IgD-negative memory B cell (primary cell): Measurements from ENCODE around the gene RNF213. TPM values are rescaled to one million over a fixed set of nuclear protein-coding genes. Genes with fewer than 3 reads are reported as not detected.

Source experiments
- H3K27ac Mint-ChIP-seq, 3 donors: one replicate each; pipeline ENCODE4 v1.8.0; 2020 to 2022; ENCODE audit warnings: mild to moderate bottlenecking in 3 of 3, mixed read lengths in 3 of 3, moderate library complexity in 1 of 3
- H3K27me3 Mint-ChIP-seq: one replicate; pipeline ENCODE4 v1.8.0; 2021; ENCODE audit warnings: mixed read lengths
- H3K36me3 Mint-ChIP-seq: one replicate; pipeline ENCODE4 v1.8.0; 2020; ENCODE audit warnings: mild to moderate bottlenecking, mixed read lengths
- H3K4me1 Mint-ChIP-seq, 3 donors: one replicate each; pipeline ENCODE4 v1.8.0; 2020 to 2022; ENCODE audit warnings: mixed read lengths in 3 of 3, mild to moderate bottlenecking in 1 of 3
- H3K4me3 Mint-ChIP-seq, 4 donors: one replicate each; pipeline ENCODE4 v1.8.0; 2020 to 2022; ENCODE audit warnings: mild to moderate bottlenecking in 4 of 4, mixed read lengths in 4 of 4, moderate library complexity in 3 of 4
- H3K9me3 Mint-ChIP-seq, 3 donors: one replicate each; pipeline ENCODE4 v1.8.0; 2020 to 2021; ENCODE audit warnings: mixed read lengths in 3 of 3, mild to moderate bottlenecking in 1 of 3
- polyA plus RNA-seq: library from polyadenylated mRNA; unstranded; fragments of 300-500 nt; fragmentation: Illumina TruSeq; gene quantifications from one replicate; pipeline ENCODE4 v1.2.3, GENCODE V29; 2021

The RNF213 gene
- polyA plus RNA-seq, 1 donor from 2014 or later: 26.2 TPM

GRCh38 chr17:80337195-80337895, 76.7 kb downstream of the RNF213 start:
- H3K4me3 Mint-ChIP-seq: no peak overlapping the region
- H3K36me3 Mint-ChIP-seq: peaks cover 2% of the 10 kb centered on the region
- no peaks in the 10 kb centered on the region for H3K27me3 Mint-ChIP-seq
- no peaks in the 10 kb centered on the region for H3K4me1 Mint-ChIP-seq
- H3K27ac Mint-ChIP-seq: peak overlapping the region in 1 of 3 donors; percentile 78
- H3K9me3 Mint-ChIP-seq: no peaks in the 10 kb centered on the region

DNA sequence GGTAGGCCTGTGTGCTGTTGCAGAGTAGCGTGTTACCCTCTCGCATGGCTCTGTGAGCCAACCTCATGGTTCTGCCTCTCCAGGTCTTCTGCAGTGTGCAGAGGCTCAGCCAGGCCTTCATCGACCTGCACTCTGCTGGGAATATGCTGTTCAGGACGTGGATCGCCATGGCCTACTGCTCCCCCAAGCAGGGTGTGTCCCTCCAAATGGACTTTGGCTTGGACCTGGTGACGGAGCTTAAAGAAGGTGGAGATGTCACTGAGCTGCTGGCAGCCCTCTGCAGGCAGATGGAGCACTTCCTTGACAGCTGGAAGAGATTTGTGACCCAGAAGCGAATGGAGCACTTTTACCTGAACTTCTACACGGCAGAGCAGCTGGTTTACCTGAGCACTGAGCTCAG, 78.5 kb downstream of the RNF213 start:
- H3K27me3 Mint-ChIP-seq: no peaks in the 10 kb centered on the region
- no peaks in the 10 kb centered on the region for H3K9me3 Mint-ChIP-seq
- no peak overlapping the region for H3K4me3 Mint-ChIP-seq
- no peaks in the 10 kb centered on the region for H3K4me1 Mint-ChIP-seq
- H3K36me3 Mint-ChIP-seq: peaks cover 2% of the 10 kb centered on the region
- peak overlapping the region in 1 of 3 donors; percentile 47 for H3K27ac Mint-ChIP-seq

DNA sequence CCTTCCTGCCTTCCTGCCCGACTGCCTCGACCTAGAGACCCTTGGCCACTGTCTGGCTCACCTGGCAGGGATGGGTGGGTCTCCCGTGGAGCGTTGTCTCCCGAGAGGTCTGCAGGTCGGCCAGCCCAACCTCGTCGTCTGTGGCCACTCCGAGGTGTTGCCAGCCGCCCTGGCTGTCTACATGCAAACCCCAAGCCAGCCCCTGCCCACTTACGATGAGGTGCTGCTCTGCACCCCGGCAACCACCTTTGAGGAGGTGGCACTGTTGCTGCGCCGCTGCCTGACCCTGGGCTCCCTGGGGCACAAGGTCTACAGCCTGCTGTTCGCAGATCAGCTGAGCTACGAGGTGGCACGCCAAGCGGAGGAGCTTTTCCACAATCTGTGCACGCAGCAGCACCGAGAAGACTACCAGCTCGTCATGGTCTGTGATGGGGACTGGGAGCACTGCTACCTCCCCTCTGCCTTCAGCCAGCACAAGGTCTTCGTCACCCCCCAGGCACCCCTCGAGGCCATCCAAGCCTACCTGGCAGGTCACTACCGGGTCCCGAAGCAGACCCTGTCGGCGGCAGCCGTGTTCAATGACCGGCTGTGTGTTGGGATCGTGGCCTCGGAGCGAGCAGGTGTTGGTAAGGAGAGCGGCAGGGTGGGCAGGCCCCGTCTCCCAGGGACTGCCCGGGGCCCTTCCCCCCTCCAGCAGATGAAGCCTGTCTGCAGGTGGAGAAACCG, 79.2 kb downstream of the RNF213 start:
- Mint-ChIP-seq H3K27me3 (no peaks in the 10 kb centered on the region), H3K36me3 (peaks cover 2% of the 10 kb centered on the region), H3K4me3 (peak overlapping the region in 1 of 4 donors; percentile 52), H3K27ac (no peak overlapping the region), H3K4me1 (no peaks in the 10 kb centered on the region), H3K9me3 (no peaks in the 10 kb centered on the region)

DNA sequence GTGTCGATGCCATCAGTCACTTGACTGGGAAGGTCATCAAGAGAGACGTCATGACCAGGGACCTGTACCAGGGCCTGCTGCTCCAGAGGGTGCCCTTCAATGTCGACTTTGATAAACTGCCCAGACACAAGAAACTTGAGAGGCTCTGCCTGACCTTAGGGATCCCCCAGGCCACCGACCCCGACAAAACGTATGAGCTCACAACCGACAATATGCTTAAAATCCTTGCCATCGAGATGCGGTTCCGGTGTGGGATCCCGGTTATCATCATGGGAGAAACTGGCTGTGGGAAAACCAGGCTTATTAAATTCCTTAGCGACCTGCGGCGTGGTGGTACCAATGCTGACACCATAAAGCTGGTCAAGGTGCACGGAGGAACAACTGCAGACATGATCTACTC, 84.7 kb downstream of the RNF213 start:
- Mint-ChIP-seq H3K9me3 (no peaks in the 10 kb centered on the region), H3K4me1 (peaks cover 0 to 2% (median 0%) of the 10 kb centered on the region in 3 donors), H3K36me3 (peaks cover 4% of the 10 kb centered on the region), H3K27me3 (no peaks in the 10 kb centered on the region), H3K27ac (no peak overlapping the region), H3K4me3 (no peak overlapping the region)

GRCh38 chr17:80345841-80346497, 85.3 kb downstream of the RNF213 start:
- Mint-ChIP-seq H3K4me1 (peaks cover 0 to 2% (median 0%) of the 10 kb centered on the region in 3 donors), H3K4me3 (no peak overlapping the region), H3K36me3 (peaks cover 4% of the 10 kb centered on the region), H3K27ac (no peak overlapping the region), H3K27me3 (no peaks in the 10 kb centered on the region), H3K9me3 (no peaks in the 10 kb centered on the region)

DNA sequence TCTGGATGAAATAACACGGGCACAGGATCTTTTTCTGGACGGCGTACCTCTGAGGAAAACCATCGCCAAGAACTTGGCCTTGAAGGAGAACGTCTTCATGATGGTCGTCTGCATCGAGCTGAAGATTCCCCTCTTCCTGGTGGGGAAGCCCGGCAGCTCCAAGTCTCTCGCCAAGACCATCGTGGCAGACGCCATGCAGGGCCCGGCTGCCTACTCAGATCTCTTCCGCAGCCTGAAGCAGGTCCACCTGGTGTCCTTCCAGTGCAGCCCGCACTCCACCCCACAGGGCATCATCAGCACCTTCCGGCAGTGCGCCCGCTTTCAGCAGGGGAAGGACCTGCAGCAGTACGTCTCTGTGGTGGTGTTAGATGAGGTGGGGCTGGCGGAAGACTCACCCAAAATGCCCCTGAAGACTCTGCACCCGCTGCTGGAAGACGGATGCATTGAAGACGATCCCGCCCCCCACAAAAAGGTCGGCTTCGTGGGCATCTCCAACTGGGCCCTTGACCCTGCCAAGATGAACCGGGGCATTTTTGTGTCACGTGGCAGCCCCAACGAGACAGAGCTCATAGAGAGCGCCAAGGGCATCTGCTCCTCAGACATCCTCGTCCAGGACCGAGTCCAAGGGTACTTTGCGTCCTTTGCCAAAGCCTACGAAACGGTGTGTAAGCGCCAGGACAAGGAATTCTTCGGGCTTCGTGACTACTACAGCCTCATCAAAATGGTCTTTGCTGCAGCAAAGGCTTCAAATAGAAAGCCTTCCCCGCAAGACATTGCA, 86.0 kb downstream of the RNF213 start:
- H3K9me3 Mint-ChIP-seq: no peaks in the 10 kb centered on the region
- H3K36me3 Mint-ChIP-seq: peaks cover 4% of the 10 kb centered on the region
- no peaks in the 10 kb centered on the region for H3K27me3 Mint-ChIP-seq
- peaks cover 0 to 2% (median 0%) of the 10 kb centered on the region in 3 donors for H3K4me1 Mint-ChIP-seq
- no peak overlapping the region for H3K4me3 Mint-ChIP-seq
- H3K27ac Mint-ChIP-seq: no peak overlapping the region

GRCh38 chr17:80347536-80347935, 86.9 kb downstream of the RNF213 start:
- H3K4me1 Mint-ChIP-seq: peaks cover 0 to 2% (median 0%) of the 10 kb centered on the region in 3 donors
- H3K4me3 Mint-ChIP-seq: no peak overlapping the region
- peaks cover 8% of the 10 kb centered on the region for H3K36me3 Mint-ChIP-seq

DNA sequence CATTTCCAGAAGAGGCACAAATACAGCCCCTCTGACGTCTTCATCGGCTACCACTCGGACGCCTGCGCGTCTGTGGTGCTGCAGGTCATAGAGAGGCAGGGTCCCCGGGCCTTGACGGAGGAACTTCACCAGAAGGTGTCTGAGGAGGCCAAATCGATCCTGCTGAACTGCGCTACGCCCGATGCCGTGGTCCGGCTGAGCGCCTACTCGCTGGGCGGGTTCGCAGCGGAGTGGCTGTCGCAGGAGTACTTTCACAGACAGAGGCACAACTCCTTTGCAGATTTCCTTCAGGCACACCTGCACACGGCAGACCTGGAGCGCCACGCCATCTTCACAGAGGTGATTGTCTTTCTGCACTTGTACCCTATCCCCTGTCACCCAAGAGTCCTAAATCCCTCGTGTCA, 87.3 kb downstream of the RNF213 start:
- Mint-ChIP-seq H3K4me3 (no peak overlapping the region), H3K27ac (no peak overlapping the region), H3K27me3 (no peaks in the 10 kb centered on the region), H3K9me3 (no peaks in the 10 kb centered on the region), H3K4me1 (peaks cover 0 to 2% (median 0%) of the 10 kb centered on the region in 3 donors), H3K36me3 (peaks cover 8% of the 10 kb centered on the region)

More at GRCh38 chr17:80347536-80347935, 86.9 kb downstream of the RNF213 start:
- H3K9me3 Mint-ChIP-seq: no peaks in the 10 kb centered on the region
- H3K27me3 Mint-ChIP-seq: no peaks in the 10 kb centered on the region
- H3K27ac Mint-ChIP-seq: no peak overlapping the region

DNA sequence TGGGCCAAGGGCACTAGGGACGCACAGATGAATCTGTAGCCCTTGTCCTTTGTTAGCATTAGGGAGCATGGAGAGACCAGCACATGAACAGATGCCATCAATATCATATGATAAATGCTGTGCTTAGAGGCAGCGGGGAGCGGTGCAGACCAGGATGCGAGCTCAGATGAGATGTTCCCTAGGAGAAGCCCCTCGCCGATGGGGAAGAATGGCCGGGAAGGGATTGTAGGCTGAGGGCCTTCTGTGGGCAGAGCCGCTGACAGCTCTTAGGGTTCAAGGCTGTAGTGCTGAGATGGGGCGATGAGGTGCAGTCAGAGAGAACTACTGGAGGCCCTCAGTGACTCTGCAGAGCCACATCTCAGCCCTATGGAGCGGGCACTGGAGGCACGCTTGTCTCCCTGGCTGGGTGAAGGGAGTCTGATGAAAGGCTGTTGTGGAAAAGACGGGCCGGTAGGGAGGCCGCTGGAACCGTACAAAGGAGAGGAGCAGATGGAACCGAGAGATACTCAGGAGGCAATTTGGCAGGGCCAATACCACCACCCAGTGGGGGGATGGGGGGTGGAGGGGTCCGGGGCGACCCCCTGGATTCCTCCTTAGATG, 88.0 kb downstream of the RNF213 start:
- Mint-ChIP-seq H3K9me3 (no peaks in the 10 kb centered on the region), H3K36me3 (peaks cover 8% of the 10 kb centered on the region), H3K4me3 (no peak overlapping the region), H3K4me1 (peaks cover 0 to 2% (median 0%) of the 10 kb centered on the region in 3 donors), H3K27me3 (no peaks in the 10 kb centered on the region), H3K27ac (no peak overlapping the region)

DNA sequence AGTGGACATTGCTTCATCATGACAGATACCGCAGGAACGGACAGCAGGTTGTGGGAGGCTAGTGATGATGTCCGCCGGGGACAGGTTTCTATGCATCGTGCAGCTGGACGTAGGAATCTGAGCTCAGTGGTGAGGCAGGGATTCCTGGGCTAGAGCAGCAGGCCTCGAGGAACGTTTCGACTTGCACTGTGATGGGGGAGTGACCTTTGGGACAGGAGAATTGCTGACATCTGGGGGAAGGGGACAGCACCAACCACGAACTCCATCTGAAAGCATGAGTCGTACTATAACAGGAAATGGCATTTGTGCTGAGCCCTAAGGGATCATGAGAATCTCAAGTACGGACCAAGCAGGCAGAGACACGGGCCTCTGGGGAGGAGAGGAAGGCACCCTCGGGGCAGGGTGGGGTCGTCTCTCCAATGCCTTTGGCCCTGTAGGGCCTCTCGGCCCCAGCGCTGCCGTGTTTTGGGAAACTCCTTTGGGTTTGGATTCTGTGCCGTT, 88.5 kb downstream of the RNF213 start:
- no peaks in the 10 kb centered on the region for H3K9me3 Mint-ChIP-seq
- no peaks in the 10 kb centered on the region for H3K27me3 Mint-ChIP-seq
- no peak overlapping the region for H3K27ac Mint-ChIP-seq
- peaks cover 8% of the 10 kb centered on the region for H3K36me3 Mint-ChIP-seq
- H3K4me1 Mint-ChIP-seq: peaks cover 0 to 2% (median 0%) of the 10 kb centered on the region in 3 donors
- H3K4me3 Mint-ChIP-seq: peak overlapping the region in 1 of 4 donors; percentile 28

GRCh38 chr17:80349751-80350150, 89.1 kb downstream of the RNF213 start:
- no peaks in the 10 kb centered on the region for H3K27me3 Mint-ChIP-seq
- H3K36me3 Mint-ChIP-seq: peaks cover 8% of the 10 kb centered on the region
- peak overlapping the region in 1 of 3 donors; percentile 19 for H3K27ac Mint-ChIP-seq
- H3K4me1 Mint-ChIP-seq: peaks cover 0 to 2% (median 0%) of the 10 kb centered on the region in 3 donors
- no peak overlapping the region for H3K4me3 Mint-ChIP-seq
- no peaks in the 10 kb centered on the region for H3K9me3 Mint-ChIP-seq

- Mint-ChIP-seq H3K27ac (peak overlapping the region in 1 of 3 donors; percentile 15), H3K9me3 (no peaks in the 10 kb centered on the region), H3K4me1 (peaks cover 0 to 2% (median 0%) of the 10 kb centered on the region in 3 donors), H3K36me3 (peaks cover 5% of the 10 kb centered on the region), H3K27me3 (no peaks in the 10 kb centered on the region), H3K4me3 (no peak overlapping the region)
Observed at GRCh38 chr17:80352216-80352895, 91.7 kb downstream of the RNF213 start.

- Mint-ChIP-seq H3K36me3 (peaks cover 9% of the 10 kb centered on the region), H3K9me3 (no peaks in the 10 kb centered on the region), H3K4me3 (peak overlapping the region in 1 of 4 donors; percentile 63), H3K27ac (peak overlapping the region in 1 of 3 donors; percentile 90), H3K27me3 (no peaks in the 10 kb centered on the region), H3K4me1 (peaks cover 0 to 2% (median 0%) of the 10 kb centered on the region in 3 donors)
Observed at GRCh38 chr17:80352991-80353665, 92.5 kb downstream of the RNF213 start.
